Regular cardiac myocyte (primary cell): ENCODE results near the gene CMTM6. TPM values are rescaled to one million over a fixed set of nuclear protein-coding genes. Genes with fewer than 3 reads are reported as not detected.

Source experiments
- total RNA-seq: library from RNA; depleted of rRNA; stranded (reverse); fragments of >200 nt; gene quantifications from 2 replicates; pipeline ENCODE4 v1.2.3, GENCODE V29; 2014

CMTM6 gene
- 164 and 200 TPM in 2 replicates for total RNA-seq

GRCh38 chr3:32502118-32502945, at the start of gene CMTM6:
Gene CMTM6, minus strand, starts transcription at chr3:32502852. Its CDS starts 107 bp downstream, at chr3:32502745.

Other genes starting within 250 kb of the CMTM6 start
- gene CMTM7, start 111.0 kb downstream of the CMTM6 start, total RNA-seq, result 7.6 and 10.5 TPM in 2 replicates
- gene DYNC1LI1, start 68.0 kb upstream of the CMTM6 start, total RNA-seq, result 39.7 and 47.4 TPM in 2 replicates
- gene CNOT10, start 182.3 kb upstream of the CMTM6 start, total RNA-seq, result 23.4 and 23.6 TPM in 2 replicates